GM19397 (cell line): ENCODE results near the gene PPME1.
"Not testable (repeated sequence)": the region's sequence is repeated elsewhere in the genome, so short reads cannot be mapped to it uniquely, and the experiment has no call there.

Source experiments
- ATAC-seq: cut with Tn5 transposase; IDR thresholded peaks from one replicate; pipeline ENCODE4 v1.9.1; 2021; ENCODE audit warnings: mild to moderate bottlenecking, moderate library complexity; ENCODE audit not compliant: unreplicated experiment

Gene PPME1, protein sequence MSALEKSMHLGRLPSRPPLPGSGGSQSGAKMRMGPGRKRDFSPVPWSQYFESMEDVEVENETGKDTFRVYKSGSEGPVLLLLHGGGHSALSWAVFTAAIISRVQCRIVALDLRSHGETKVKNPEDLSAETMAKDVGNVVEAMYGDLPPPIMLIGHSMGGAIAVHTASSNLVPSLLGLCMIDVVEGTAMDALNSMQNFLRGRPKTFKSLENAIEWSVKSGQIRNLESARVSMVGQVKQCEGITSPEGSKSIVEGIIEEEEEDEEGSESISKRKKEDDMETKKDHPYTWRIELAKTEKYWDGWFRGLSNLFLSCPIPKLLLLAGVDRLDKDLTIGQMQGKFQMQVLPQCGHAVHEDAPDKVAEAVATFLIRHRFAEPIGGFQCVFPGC

DNA sequence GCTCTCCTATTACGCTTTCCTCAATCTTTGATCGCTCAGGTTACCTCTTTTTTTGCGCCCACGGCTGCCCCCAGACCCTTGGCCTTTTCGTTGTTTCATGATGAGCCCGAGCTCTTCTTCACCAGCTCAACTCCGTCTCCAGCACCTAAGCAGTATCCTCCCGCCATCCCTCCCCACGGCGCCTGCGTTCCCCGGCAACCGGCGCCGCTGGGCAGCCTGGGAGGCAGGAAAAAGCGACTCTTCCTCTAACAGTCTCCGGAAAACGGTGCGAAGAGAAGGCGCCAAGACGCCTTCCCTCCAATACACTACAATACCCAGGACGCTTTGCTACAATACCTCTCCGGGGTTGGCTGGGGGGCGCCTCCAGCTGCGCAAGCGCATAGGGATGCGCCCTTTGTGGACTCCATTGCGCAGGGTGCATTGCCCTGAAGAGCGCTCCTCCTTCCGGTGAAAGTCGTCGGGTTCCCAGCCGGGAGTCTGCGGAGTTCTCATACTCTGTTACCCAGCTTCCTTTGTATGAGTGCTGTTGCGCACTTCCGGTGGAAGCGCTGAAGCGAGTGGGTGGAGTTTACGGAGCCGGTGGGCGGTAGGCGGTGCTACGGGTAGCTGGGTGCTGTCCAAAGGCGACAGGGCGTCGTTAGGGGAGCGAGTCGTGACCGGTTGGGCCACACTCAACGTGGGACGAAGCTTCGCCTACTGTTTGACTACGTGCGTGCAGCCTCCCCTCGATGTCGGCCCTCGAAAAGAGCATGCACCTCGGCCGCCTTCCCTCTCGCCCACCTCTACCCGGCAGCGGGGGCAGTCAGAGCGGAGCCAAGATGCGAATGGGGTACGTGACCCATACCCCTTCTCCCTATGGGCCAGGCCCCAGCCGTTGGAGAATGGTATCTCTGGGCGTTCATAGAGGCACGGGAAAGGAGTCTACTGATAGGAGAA is at the start of gene PPME1, which contains the start of gene C2CD3:
TSS of gene PPME1 (plus strand) at position 596 of the 936 bp plus-strand sequence. CDS start at position 729, 133 bp downstream.
TSS of gene C2CD3 (minus strand) at position 309 of the 936 bp plus-strand sequence. CDS start at position 99, 210 bp downstream.
- peak; percentile 94 for ATAC-seq

DNA sequence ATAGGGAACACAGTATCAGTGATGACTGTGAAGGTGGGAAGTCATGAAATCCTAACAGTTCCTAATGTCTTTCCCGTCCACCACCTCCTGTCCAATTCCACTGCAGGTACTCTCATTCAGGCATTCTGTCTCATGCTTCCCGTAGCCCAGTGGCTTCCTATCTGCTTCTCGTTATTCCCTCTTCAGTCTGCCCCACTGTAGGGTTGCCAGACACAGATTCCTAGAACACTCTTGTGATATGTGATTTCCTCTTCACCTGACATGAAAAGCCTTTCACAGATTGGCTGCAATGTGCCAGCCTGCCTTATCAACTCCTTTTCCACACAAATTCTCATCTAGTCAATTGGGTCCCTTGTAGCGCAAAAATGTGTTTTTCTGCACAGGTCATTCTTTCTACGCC is 49.3 kb upstream of the PPME1 start:
- no peak for ATAC-seq

DNA sequence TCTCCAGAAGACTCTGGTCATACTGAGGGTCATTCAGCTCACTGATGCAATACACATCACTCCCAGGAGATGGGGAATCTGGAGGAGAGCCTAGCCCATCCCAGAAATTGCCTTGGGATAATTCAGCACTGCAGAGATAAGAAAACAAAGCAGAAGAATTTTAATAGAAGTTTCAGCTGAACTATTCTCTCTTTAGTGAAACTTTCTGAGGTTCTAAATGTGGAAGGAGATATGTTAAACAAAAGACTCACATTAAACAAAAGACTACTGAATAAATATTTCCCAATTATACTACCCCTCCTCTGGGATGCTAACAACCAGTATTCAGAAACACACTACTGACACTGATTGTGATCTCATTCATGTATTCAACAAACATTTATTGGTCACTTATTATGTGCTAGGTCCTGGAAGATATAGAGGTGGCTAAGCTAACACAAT is 48.1 kb upstream of the PPME1 start:
- ATAC-seq: no peak

DNA sequence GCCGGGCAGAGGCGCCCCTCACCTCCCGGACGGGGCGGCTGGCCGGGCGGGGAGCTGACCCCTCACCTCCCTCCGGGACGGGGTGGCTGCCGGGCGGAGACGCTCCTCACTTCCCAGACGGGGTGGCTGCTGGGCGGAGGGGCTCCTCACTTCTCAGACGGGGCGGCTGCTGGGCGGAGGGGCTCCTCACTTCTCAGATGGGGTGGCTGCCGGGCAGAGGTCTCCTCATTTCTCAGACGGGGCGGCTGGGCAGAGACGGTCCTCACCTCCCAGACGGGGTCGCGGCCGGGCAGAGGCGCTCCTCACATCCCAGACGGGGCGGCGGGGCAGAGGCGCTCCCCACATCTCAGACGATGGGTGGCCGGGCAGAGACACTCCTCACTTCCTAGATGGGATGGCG is 42.0 kb upstream of the PPME1 start:
- ATAC-seq: not testable (repeated sequence)

DNA sequence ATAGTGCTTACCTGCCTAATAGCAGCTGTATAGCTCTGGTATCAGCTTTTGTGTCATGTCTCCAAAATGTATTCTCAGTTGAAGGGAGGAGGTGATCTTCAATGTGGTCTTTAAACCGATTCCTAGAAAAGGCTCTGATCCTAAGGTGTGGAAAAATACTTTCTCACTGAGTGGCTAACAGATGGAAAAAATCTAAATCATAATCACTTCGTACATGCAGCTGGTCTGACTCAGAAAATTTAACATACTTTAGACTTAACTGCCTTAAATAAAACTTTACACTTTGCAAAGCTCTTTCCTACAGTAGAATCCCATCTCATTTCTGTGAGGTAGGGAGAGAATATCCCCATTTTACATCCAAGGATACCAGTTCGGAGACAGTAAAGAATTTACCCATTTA is 38.3 kb upstream of the PPME1 start:
- no peak for ATAC-seq

DNA sequence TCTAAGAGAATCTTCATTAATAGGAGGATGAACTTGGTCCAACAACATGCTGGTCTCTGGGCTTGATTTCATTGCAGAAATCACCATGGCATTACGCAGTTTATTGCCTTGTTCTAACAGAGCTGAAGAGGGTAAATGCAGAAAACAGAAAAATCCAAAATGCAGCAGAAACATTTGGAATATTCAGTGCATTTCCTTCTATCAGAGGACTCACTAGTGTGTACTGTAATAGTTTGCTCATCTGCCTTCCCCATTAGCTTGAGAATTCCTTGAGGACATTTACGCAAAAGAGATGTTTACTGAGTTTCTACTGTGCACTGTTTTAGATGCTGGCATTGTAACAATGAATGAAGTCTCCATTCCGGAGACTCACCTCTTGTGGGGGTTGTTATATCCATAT is 37.7 kb upstream of the PPME1 start:
- ATAC-seq: no peak

DNA sequence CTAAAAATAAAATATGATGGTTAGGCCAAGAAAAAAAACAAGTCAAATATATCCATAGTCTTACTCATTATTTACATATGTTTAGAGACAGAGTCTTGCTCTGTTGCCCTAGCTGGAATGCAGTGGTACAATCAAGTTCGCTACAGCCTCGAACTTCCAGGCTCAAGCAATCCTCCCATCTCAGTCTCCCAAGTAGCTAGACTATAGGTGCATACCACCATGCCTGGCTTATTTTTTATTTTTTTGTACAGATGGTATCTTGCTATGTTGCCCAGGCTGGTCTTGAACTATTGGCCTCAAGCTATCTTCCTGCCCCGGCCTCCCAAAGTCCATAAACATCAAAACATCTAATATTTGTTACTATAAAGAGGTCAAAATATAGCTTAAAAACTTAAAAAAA is 36.4 kb upstream of the PPME1 start:
- ATAC-seq: no peak

DNA sequence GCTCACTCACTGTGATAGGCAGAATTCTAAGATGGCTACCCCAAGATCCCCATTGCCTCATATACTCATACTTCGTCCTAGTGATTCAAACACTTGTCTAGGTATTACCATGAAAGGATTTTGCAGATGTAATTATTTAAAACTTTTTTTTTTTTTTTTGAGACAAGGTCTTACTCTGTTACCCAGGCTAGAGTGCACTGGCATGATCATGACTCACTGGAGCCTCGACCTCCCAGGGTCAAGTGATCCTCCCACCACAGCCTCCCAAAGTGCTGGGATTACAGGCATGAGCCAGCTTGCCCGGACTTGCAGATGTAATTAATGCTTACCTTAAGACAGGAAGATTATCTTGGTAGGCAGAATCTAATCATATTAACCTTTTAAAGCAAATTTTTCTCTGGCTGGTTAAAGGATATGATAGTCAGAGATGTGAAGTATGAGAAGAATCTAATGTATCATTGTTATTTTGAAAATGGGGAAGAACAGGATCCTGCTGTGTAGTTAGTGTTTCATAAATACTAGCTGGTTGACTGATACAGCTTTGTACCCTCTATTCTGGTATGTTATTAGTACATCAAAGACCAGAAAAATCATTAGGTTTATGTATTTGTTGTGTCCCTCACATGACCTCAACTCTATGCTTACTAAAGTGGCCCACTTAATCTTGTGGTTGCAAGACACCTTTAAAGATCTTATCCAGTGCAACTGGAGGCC is 35.8 kb upstream of the PPME1 start:
- no peak for ATAC-seq

DNA sequence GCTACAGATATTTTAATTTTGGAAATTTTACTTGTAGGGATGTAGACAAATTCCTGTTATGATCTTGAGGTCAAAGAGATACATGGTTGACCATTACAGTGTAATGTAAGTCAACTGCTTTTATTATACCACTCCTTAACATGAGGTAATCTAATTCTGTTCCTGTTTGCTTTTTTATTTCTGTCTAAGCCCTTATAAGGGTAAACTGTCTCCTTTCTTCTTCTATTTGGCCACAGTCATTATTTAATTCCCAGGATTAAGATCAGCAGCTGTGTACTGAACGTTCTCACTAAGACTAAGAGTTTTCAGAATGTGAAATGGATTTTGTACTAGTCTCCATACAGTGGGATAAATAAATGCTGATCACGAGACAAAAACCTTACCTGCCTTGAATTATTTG is 33.1 kb upstream of the PPME1 start:
- ATAC-seq: no peak

DNA sequence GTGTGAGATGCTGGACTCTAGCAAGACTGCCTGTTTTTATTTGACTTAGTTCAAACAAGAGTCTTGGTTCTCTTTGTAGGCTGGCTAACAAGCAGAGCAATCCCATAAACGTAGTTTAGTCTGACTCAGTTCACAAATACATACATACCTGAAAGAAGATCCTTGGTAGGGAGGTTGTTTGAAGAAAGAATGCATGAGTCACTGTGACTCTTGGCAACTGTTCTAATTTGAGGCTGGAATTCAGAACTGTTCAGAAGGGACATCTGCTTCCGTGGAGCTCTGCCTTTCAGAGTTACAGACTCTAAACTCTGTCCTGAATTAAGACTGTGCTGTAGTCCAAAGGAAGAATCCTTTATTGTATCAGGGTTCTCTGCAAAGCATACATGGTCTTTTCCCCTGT is 32.5 kb upstream of the PPME1 start:
- no peak for ATAC-seq

DNA sequence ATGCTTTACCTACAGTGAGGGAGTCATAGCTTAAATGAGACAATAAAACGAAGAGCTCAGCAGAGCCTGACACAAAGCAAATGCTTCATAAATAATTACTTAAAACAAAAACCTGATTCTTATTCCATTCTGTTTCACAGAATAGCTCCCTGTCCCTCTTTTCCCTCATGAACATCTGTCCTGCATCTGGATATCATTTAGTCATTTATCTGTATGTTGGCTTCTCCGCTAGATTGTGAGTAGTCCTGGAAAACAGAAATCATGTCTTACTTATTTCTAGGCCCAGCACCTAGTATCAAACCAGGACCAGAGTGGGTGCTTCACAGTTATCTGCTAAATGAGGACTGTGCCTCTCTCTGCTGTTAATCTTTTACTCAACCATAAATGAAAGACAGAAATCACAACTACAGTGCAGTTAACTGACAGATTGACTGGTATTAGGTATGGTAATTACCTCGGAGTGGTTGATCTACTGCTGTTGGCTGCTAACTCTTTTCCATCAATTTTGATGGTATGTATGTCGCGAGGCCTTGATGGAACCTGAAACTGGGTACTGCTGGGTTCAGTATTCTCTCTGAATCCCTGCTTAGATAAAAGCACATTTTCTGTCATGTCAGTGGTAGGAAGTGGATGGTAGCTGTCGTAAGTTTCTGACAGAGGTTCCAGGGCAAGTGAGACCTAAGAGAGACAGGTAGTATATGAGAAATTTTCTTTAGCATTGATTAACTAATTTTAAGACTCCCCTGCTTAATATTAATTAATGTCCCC is 31.8 kb upstream of the PPME1 start:
- no peak for ATAC-seq

DNA sequence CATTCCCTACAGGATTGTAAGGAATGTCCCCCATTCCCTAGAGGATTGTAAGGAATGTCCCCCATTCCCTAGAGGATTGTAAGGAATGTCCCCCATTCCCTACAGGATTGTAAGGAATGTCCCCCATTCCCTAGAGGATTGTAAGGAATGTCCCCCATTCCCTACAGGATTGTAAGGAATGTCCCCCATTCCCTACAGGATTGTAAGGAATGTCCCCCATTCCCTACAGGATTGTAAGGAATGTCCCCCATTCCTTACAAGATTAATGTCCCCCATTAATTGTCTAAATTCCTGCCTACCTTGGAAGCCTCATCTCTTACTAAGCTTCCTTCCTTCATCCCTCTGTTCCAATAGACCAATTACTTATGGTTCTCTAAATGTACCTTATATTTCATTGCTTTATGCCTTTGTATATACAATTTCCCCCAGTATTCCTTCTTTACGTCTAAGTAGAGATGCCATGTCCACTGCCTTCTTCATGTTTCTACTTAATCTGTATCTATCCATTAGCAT is 31.1 kb upstream of the PPME1 start:
- ATAC-seq: not testable (repeated sequence)

DNA sequence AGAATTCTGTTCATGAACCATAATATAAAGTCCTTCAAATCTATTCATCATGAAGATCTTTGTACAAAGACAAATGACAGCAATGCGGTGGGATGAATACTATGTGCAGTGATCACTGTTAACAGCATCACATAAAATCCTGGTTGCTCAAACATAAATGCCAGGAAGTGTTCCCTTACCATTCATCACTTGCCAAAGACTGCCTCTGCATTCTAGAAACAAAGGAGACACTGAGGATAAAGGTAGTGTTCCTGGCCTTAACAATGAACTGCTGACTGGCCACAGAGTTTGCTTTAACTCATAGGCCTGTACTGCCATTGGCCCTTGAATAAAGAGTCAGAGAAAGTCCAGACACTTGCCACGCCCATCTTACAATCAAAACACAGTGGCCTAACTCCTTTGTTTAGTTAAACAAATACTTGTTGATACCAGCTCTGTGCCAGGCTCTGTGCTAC is 29.8 kb upstream of the PPME1 start:
- ATAC-seq: no peak

DNA sequence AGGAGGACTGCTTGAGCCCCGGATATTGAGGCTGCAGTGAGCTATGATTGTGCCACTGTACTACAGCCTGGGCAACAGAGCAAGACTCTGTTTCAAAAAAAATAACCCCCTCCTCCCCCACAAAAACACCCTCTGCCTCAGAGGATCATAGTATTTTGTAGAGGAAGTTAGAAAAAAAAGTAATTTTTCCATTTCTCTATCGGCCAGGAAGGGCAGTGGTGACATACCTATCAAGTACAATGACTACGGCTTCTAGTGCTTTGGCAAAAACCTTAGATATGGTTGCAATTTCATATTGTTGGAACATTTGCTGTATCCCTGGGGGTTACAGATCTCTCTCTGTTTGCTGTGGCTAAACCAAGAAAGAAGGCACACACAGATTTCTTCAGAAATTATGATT is 29.2 kb upstream of the PPME1 start:
- no peak for ATAC-seq

DNA sequence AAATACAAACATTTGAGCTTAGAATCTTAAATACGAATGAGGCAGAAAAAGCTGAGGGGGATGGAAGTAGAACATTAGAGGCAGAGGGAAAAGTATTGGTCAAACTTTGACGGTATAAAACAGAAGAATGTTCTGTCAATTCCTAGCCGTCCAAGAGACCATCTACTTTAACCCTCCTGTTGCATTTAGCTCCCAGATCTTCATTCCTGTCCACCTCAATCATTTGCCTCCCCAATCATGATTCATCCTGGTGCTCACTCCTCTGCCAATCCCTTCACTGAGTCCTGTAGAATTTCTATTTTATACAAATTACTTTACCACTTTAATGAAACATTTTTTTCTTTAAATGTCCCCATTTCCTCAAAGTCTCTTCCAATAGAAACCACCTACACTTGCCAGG is 28.5 kb upstream of the PPME1 start:
- ATAC-seq: no peak

DNA sequence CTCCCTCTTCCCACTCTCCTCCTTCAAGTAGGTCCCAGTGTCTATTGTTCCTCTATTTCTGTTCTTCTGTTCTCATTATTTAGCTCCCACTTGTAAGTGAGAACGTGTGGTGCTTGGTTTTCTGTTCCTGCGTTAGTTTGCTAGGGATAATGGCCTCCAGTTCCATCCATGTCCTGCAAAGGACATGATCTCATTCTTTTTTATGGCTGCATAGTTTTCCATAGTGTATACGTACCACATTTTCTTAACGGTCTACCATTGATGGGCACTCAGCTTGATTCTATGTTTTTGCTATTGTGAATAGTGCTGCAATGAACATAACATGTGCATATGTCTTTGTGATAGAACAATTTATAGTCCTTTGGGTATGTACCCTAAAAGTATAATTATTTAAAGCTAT is 26.5 kb upstream of the PPME1 start:
- no peak for ATAC-seq

DNA sequence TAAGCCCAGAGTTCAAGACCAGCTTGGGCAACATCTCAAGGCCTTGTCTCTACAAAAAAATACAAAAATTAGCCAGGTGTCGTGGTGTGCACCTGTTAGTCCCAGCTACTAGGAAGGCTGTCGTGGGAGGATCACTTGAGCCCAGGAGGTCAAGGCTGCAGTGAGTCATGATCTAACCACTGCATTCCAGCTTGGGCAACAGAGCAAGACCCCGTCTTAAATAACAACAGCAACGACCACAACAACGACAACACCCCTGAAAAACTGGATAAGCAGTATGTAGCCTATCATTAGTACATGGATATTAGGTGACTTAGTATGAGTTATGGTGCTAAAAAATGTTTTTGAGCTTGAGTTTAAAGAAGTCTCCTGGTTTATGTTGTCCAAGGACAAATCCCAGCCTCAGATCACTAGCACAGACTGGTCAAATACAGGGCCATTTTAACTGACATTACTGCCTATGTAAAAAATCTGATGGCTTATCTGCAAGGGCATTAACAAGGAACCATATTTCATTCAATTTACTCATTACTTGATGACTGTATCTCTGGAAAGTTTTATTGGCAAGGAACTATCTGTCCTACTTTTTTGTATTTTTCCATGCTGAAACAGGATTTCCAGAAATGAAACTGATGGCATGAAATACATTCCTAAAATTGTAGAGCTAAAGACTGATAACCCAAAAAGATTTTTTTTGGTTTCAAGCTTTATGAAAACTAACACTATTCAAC is 23.7 kb upstream of the PPME1 start:
- no peak for ATAC-seq

DNA sequence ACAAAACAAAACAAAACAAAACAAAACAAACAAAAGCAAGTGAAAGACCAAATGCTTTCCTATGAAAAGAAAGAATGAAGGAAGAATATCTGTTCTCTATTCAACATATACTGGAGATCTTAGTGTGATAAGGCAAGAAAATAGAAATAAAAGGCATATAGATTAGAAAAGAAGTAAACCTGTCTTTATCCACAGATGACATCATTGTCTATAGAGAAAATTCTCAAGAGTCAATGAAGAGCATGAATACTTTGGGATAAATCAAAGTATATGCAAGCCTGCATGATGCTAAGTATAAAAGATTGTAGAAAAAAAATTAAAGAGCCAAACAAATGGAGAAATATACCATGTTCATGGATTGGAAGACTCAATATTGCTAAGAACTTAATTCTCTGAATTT is 17.9 kb upstream of the PPME1 start:
- ATAC-seq: no peak

DNA sequence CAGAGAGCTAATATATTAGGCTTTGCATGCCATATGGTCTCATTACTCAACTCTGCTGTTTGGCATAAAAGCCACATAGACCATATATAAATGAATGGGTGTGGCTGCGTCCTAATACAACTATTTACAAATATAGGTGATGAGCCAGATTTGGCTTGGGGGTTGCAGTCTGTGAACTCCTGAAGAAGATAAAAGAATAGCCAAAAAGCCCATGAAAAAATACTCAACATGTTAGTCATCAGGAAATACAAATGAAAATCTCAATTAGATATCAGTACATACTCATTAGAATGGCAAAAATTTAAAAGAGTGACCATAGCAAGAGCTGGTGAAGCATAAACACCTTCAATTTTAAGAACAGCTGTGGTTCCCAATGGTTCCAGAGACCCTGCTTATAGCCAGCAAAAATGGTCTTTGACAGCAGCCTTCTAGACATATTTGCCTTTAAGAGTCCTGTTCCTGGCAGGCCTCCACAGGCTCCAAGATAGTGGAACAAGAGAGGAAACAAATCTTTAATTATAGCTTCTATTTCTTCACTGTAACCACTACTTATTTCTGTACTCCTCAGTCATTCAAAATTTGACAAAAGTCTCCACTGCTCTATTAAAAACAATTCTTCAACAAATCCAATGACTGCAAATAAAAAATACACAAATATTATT is 16.3 kb upstream of the PPME1 start:
- no peak for ATAC-seq
